Measurements from ENCODE around the gene MLLT3.

DNA sequence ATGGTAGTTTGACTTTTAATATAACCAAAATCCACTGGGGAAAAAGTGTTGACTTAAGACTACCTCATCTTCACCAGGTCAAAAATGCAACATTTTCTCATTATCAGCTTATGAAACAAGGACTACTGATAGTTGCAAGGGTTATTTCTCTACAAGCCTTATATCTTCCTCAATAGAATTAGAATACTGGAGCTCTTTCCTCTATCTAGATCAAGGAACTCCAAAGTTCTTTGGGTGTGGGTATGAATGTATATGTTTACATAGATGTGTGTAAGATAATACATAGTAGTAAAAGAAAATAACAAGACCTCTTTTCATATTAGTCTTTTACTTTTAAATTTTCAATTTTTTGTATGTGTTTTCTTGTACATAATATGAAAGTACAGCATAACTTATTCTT, 244.5 kb downstream of the MLLT3 start:
- TF ChIP-seq POLR2A (IDR thresholded peaks at IDR 0.05): no peak
- TF ChIP-seq, protein P1, sequence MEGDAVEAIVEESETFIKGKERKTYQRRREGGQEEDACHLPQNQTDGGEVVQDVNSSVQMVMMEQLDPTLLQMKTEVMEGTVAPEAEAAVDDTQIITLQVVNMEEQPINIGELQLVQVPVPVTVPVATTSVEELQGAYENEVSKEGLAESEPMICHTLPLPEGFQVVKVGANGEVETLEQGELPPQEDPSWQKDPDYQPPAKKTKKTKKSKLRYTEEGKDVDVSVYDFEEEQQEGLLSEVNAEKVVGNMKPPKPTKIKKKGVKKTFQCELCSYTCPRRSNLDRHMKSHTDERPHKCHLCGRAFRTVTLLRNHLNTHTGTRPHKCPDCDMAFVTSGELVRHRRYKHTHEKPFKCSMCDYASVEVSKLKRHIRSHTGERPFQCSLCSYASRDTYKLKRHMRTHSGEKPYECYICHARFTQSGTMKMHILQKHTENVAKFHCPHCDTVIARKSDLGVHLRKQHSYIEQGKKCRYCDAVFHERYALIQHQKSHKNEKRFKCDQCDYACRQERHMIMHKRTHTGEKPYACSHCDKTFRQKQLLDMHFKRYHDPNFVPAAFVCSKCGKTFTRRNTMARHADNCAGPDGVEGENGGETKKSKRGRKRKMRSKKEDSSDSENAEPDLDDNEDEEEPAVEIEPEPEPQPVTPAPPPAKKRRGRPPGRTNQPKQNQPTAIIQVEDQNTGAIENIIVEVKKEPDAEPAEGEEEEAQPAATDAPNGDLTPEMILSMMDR (IDR thresholded peaks at IDR 0.05 in 4 of 5, conservative IDR thresholded peaks at IDR 0.05 in 1 of 5): no peak
